GM10266 (cell line): ENCODE results near the gene KCND2.

Source experiments
- DNase-seq: peaks from one replicate; pipeline ENCODE4 v3.0.0; 2012; ENCODE audit errors: extremely low spot score
- TF ChIP-seq, protein P1 (sequence below): IDR thresholded peaks from 2 replicates; pipeline ENCODE4 v1.5.1; 2012; ENCODE audit warnings: mild to moderate bottlenecking, low read depth; ENCODE audit not compliant: control insufficient read depth, insufficient read depth; ENCODE audit errors: missing control alignments

Gene KCND2

DNA sequence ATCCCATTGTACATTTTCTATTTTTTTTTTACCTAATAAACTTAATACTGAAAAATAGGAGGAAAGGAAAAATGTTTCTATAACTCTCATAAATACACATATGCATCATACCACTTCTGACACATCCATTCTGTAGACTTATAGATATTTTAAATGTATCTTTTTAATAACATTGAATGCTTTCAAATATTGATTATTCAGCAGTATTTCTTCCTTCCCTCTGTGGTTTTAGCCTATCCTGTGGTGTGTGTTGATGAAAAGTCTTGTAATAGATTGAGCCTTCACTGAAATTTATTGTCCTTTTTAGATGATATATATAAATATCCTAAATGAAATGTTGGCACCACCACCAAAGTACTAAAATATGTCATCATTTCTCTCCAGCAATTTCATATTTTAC is 366.9 kb downstream of the KCND2 start:
- TF ChIP-seq, protein P1, sequence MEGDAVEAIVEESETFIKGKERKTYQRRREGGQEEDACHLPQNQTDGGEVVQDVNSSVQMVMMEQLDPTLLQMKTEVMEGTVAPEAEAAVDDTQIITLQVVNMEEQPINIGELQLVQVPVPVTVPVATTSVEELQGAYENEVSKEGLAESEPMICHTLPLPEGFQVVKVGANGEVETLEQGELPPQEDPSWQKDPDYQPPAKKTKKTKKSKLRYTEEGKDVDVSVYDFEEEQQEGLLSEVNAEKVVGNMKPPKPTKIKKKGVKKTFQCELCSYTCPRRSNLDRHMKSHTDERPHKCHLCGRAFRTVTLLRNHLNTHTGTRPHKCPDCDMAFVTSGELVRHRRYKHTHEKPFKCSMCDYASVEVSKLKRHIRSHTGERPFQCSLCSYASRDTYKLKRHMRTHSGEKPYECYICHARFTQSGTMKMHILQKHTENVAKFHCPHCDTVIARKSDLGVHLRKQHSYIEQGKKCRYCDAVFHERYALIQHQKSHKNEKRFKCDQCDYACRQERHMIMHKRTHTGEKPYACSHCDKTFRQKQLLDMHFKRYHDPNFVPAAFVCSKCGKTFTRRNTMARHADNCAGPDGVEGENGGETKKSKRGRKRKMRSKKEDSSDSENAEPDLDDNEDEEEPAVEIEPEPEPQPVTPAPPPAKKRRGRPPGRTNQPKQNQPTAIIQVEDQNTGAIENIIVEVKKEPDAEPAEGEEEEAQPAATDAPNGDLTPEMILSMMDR = no peak
- DNase-seq = no peak

DNA sequence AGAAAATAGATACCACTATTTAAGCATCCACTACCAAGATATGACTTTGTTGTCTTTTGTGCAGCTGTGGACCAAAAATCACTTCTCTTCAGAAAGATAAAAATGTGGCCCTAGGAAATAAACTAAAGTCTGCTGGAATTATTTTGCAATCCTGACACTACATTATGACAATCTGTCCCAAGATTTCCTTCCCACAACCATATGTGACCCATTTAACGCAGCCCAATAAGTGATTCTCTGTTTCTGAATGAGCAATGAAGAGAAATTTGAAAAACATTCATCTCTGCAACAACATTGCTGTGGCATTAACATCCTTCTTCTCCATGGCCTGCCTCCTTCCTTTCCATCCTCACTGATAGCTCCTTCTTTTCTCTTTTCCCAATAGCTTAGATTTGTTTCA is 373.0 kb downstream of the KCND2 start:
- DNase-seq = no peak
- TF ChIP-seq, protein P1 = no peak

DNA sequence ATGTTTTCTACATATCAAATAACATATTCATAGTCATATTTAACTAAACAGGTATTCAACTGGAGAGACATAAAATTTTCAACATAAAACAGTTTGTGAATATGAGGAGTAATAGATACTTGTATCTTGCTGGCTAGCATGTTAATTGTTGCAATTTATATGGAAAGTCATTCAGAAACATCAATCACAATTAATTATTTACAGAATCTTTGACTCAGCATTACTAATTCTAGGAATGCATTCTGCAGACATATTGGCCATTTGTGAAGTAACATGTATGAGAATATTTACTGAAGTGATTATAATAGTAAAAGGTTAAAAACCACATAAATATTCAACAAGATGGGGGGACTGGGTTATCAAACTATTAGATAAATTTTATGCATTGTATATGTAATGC is 381.3 kb downstream of the KCND2 start:
- TF ChIP-seq, protein P1 = no peak
- no peak for DNase-seq

DNA sequence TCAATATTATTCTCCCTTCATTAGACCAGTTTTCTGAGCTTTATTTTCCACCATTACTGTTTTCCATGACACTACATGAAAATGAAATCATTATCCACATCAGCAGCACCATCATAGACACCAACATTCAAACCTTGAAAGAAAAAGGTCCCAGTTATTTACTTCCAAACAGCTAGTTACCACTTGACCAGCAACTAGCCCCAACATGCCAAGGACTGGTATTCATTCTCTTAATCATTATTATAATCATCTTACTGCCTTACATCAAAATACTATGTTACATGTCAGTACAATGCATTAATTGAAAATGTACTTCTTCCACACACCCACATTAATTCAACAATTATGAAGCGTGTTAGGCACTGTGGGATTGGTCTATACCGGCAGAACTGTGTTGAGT is 385.5 kb downstream of the KCND2 start:
- no peak for DNase-seq
- TF ChIP-seq, protein P1 = no peak

DNA sequence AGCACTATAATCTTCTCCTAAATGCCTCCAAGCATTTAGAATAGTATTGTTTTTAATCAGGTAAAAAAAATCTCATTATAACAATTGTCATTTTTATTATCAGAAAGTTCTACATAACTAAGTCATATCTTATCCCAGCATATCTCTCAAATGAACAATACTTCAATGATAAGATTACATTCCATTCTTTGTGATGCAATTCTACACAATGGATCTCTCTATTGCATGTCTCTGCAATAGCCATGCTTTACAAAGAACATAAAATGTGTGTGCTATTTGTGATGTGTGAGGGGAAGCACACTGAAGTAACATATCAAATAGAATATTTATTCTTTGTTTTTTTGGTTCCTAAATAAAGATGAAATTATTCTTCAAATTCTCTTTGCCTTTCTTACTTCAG is 389.3 kb downstream of the KCND2 start:
- DNase-seq = no peak
- TF ChIP-seq, protein P1 = no peak

DNA sequence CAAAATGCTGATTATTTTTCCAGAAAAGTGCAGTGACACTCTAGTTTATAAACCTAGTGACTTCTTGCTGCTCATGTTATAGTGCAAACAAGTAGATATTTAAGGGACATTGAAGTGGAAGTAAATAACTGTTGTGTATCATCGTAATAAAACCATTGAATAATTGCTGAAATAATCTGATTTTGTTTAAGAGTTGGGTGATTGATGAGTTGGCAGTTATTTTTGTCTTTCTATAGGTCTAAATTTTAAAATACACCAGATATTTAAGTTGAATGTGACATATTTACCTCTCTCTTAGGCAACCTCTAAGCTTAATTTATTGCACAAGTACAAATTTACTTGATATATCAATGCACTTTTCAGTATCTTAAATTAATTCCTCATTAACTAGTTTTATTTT is 392.1 kb downstream of the KCND2 start:
- TF ChIP-seq, protein P1 = no peak
- DNase-seq = no peak

DNA sequence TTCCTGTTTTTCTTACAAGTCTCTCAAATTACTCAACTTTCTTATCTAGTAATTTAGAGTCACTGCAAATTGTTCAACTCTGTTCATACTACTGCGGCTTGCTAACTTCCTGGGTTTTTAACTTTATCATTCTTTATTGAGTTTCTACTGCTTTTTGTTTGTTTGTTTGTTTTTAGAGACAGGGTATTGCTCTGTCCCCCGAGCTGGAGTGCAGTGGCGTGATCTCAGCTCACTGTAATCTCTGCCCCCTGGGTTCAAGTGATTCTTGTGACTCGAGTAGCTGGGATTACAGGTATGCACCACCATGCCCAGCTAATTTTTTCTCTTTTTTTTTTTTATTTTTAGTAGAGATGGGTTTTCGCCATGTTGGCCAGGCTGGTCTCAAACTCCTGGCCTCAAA is 402.1 kb downstream of the KCND2 start:
- TF ChIP-seq, protein P1 = no peak
- DNase-seq = no peak
